Measurements from ENCODE around the gene PACS1. TPM values are rescaled to one million over a fixed set of nuclear protein-coding genes. Genes with fewer than 3 reads are reported as not detected.

Gene PACS1
- total RNA-seq, 1 experiment from 2014 or later = 47.9 TPM

- intact Hi-C loops (cut with micrococcal nuclease; ENCODE audit: unreplicated experiment) = loop anchor here (10.0 kb wide), 1 partner anchor 69 kb away; no protein-coding TSS in a partner anchor
- CTCF ChIA-PET = no interaction called here
- no TSS peak for BruUV-seq (replicated peaks)
- no peak for DNase-seq
- no peaks in the 10 kb centered on the region for H3K4me1 Mint-ChIP-seq (ENCODE audit: low read depth, unreplicated experiment)
- no peaks in the 10 kb centered on the region for H3K27me3 Mint-ChIP-seq (ENCODE audit: unreplicated experiment)
- peaks cover 5% of the 10 kb centered on the region for H3K9me3 Mint-ChIP-seq (ENCODE audit: low read depth, unreplicated experiment)
- no peaks in the 10 kb centered on the region for H3K36me3 Mint-ChIP-seq (ENCODE audit: insufficient read depth, unreplicated experiment)
- no peak overlapping the region for H3K4me3 Mint-ChIP-seq (ENCODE audit: low read depth, unreplicated experiment)
- TF ChIP-seq, protein P1, sequence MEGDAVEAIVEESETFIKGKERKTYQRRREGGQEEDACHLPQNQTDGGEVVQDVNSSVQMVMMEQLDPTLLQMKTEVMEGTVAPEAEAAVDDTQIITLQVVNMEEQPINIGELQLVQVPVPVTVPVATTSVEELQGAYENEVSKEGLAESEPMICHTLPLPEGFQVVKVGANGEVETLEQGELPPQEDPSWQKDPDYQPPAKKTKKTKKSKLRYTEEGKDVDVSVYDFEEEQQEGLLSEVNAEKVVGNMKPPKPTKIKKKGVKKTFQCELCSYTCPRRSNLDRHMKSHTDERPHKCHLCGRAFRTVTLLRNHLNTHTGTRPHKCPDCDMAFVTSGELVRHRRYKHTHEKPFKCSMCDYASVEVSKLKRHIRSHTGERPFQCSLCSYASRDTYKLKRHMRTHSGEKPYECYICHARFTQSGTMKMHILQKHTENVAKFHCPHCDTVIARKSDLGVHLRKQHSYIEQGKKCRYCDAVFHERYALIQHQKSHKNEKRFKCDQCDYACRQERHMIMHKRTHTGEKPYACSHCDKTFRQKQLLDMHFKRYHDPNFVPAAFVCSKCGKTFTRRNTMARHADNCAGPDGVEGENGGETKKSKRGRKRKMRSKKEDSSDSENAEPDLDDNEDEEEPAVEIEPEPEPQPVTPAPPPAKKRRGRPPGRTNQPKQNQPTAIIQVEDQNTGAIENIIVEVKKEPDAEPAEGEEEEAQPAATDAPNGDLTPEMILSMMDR (IDR thresholded peaks at IDR 0.05; ENCODE audit: unreplicated experiment) = no peak
- H3K27ac Mint-ChIP-seq (ENCODE audit: unreplicated experiment) = no peak overlapping the region
Observed at GRCh38 chr11:66183494-66184048, 113.5 kb downstream of the PACS1 start.

- TF ChIP-seq, protein P1 (IDR thresholded peaks at IDR 0.05; ENCODE audit: unreplicated experiment) = no peak
- no peaks in the 10 kb centered on the region for H3K4me1 Mint-ChIP-seq (ENCODE audit: low read depth, unreplicated experiment)
- no TSS peak for BruUV-seq (replicated peaks)
- H3K27me3 Mint-ChIP-seq (ENCODE audit: unreplicated experiment) = no peaks in the 10 kb centered on the region
- CTCF ChIA-PET = no interaction called here
- DNase-seq = no peak
- peaks cover 5% of the 10 kb centered on the region for H3K9me3 Mint-ChIP-seq (ENCODE audit: low read depth, unreplicated experiment)
- no peak overlapping the region for H3K27ac Mint-ChIP-seq (ENCODE audit: unreplicated experiment)
- intact Hi-C loops (cut with micrococcal nuclease; ENCODE audit: unreplicated experiment) = loop anchor here (10.0 kb wide), 1 partner anchor 70 kb away; no protein-coding TSS in a partner anchor
- H3K4me3 Mint-ChIP-seq (ENCODE audit: low read depth, unreplicated experiment) = no peak overlapping the region
- no peaks in the 10 kb centered on the region for H3K36me3 Mint-ChIP-seq (ENCODE audit: insufficient read depth, unreplicated experiment)
Observed at GRCh38 chr11:66184728-66185127, 114.7 kb downstream of the PACS1 start.

- no peak for DNase-seq
- Mint-ChIP-seq H3K27me3 (ENCODE audit: unreplicated experiment) (no peaks in the 10 kb centered on the region), H3K4me1 (ENCODE audit: low read depth, unreplicated experiment) (no peaks in the 10 kb centered on the region), H3K4me3 (ENCODE audit: low read depth, unreplicated experiment) (no peak overlapping the region), H3K9me3 (ENCODE audit: low read depth, unreplicated experiment) (peaks cover 5% of the 10 kb centered on the region), H3K36me3 (ENCODE audit: insufficient read depth, unreplicated experiment) (no peaks in the 10 kb centered on the region), H3K27ac (ENCODE audit: unreplicated experiment) (no peak overlapping the region)
- intact Hi-C loops (cut with micrococcal nuclease; ENCODE audit: unreplicated experiment) = loop anchor here (10.0 kb wide), 1 partner anchor 72 kb away; no protein-coding TSS in a partner anchor
- CTCF ChIA-PET = no interaction called here
- no TSS peak for BruUV-seq (replicated peaks)
- TF ChIP-seq, protein P1 (IDR thresholded peaks at IDR 0.05; ENCODE audit: unreplicated experiment) = no peak
Observed at GRCh38 chr11:66186470-66186869, 116.4 kb downstream of the PACS1 start.

- Mint-ChIP-seq H3K36me3 (ENCODE audit: insufficient read depth, unreplicated experiment) (no peaks in the 10 kb centered on the region), H3K4me3 (ENCODE audit: low read depth, unreplicated experiment) (no peak overlapping the region), H3K27me3 (ENCODE audit: unreplicated experiment) (no peaks in the 10 kb centered on the region), H3K4me1 (ENCODE audit: low read depth, unreplicated experiment) (no peaks in the 10 kb centered on the region), H3K9me3 (ENCODE audit: low read depth, unreplicated experiment) (peaks cover 5% of the 10 kb centered on the region), H3K27ac (ENCODE audit: unreplicated experiment) (no peak overlapping the region)
- CTCF ChIA-PET = interaction anchor here (0.5 kb wide), 1 partner anchor 638 kb away, joined by 3 read pairs; no protein-coding TSS in a partner anchor
- DNase-seq = no peak
- TF ChIP-seq, protein P1 (IDR thresholded peaks at IDR 0.05; ENCODE audit: unreplicated experiment) = no peak
- BruUV-seq (replicated peaks) = no TSS peak
- intact Hi-C loops (cut with micrococcal nuclease; ENCODE audit: unreplicated experiment) = loop anchor here (10.0 kb wide), 1 partner anchor 73 kb away; no protein-coding TSS in a partner anchor
Observed at GRCh38 chr11:66187453-66187852, 117.4 kb downstream of the PACS1 start.
